ENCODE data around the gene GRIFIN.
"Not testable (repeated sequence)": the region's sequence is repeated elsewhere in the genome, so short reads cannot be mapped to it uniquely, and the experiment has no call there.

The GRIFIN gene

GRCh38 chr7:2477447-2478398 is 1.5 kb upstream of the GRIFIN start:
- peak; percentile 16 for DNase-seq

GRCh38 chr7:2476776-2477446 is 713 bp upstream of the GRIFIN start:
- no peak for DNase-seq

GRCh38 chr7:2475678-2476015 is 551 bp downstream of the GRIFIN start:
- DNase-seq = no peak

- no peak for DNase-seq
These were observed 1.2 kb downstream of the GRIFIN start for GRCh38 chr7:2474813-2475677.

GRCh38 chr7:2474224-2474623 is 2.0 kb downstream of the GRIFIN start:
- DNase-seq = no peak

GRCh38 chr7:2473496-2474180 is 2.6 kb downstream of the GRIFIN start:
- DNase-seq = no peak

- DNase-seq = no peak
These were observed 3.5 kb downstream of the GRIFIN start for GRCh38 chr7:2472739-2473138.

- no peak for DNase-seq
These were observed 4.8 kb downstream of the GRIFIN start for GRCh38 chr7:2471396-2471795.

- DNase-seq = no peak
These were observed 5.2 kb downstream of the GRIFIN start for GRCh38 chr7:2471022-2471329.

GRCh38 chr7:2470204-2471021 is 5.8 kb downstream of the GRIFIN start:
- no peak for DNase-seq

GRCh38 chr7:2469460-2470203 is 6.6 kb downstream of the GRIFIN start:
- not testable (repeated sequence) for DNase-seq

GRCh38 chr7:2468227-2468626 is 8.0 kb downstream of the GRIFIN start:
- DNase-seq = no peak

GRCh38 chr7:2466675-2467074 is 9.5 kb downstream of the GRIFIN start:
- DNase-seq = no peak

GRCh38 chr7:2465928-2466327 is 10.3 kb downstream of the GRIFIN start:
- no peak for DNase-seq

GRCh38 chr7:2462731-2463130 is 13.5 kb downstream of the GRIFIN start:
- DNase-seq = no peak

GRCh38 chr7:2461268-2462026 is 14.8 kb downstream of the GRIFIN start:
- DNase-seq = no peak

- DNase-seq = no peak
These were observed 15.6 kb downstream of the GRIFIN start for GRCh38 chr7:2460641-2461040.

GRCh38 chr7:2460188-2460587 is 16.0 kb downstream of the GRIFIN start:
- DNase-seq = no peak

- no peak for DNase-seq
These were observed 16.5 kb downstream of the GRIFIN start for GRCh38 chr7:2459674-2460073.

GRCh38 chr7:2453849-2454248 is 22.3 kb downstream of the GRIFIN start:
- not testable (repeated sequence) for DNase-seq
